ENCODE results near the gene CYTIP. TPM values are rescaled to one million over a fixed set of nuclear protein-coding genes. Genes with fewer than 3 reads are reported as not detected.

CYTIP gene
- total RNA-seq, 1 donor from 2014 or later = not detected

- DNase-seq (ENCODE audit: low read depth in 2 of 2) = no peak
Measured at GRCh38 chr2:157463002-157463401, 19.1 kb upstream of the CYTIP start.

GRCh38 chr2:157460897-157461296 lies 17.0 kb upstream of the CYTIP start:
- no peak for DNase-seq (ENCODE audit: low read depth in 2 of 2)

GRCh38 chr2:157460384-157460837 lies 16.5 kb upstream of the CYTIP start:
- no peak for DNase-seq (ENCODE audit: low read depth in 2 of 2)

GRCh38 chr2:157459486-157459885 lies 15.6 kb upstream of the CYTIP start:
- DNase-seq (ENCODE audit: low read depth in 2 of 2) = no peak

GRCh38 chr2:157447741-157448140 lies 3.9 kb upstream of the CYTIP start:
- no peak for DNase-seq (ENCODE audit: low read depth in 2 of 2)

- DNase-seq (ENCODE audit: low read depth in 2 of 2) = no peak
Measured at GRCh38 chr2:157447031-157447430, 3.1 kb upstream of the CYTIP start.

- no peak for DNase-seq (ENCODE audit: low read depth in 2 of 2)
Measured at GRCh38 chr2:157444641-157445040, 752 bp upstream of the CYTIP start.

- no peak for DNase-seq (ENCODE audit: low read depth in 2 of 2)
Measured at GRCh38 chr2:157443090-157443489, 799 bp downstream of the CYTIP start.

- no peak for DNase-seq (ENCODE audit: low read depth in 2 of 2)
Measured at GRCh38 chr2:157442636-157443035, 1.3 kb downstream of the CYTIP start.

GRCh38 chr2:157442191-157442590 lies 1.7 kb downstream of the CYTIP start:
- DNase-seq (ENCODE audit: low read depth in 2 of 2) = no peak

- no peak for DNase-seq (ENCODE audit: low read depth in 2 of 2)
Measured at GRCh38 chr2:157441072-157441454, 2.8 kb downstream of the CYTIP start.

- no peak for DNase-seq (ENCODE audit: low read depth in 2 of 2)
Measured at GRCh38 chr2:157440404-157441071, 3.4 kb downstream of the CYTIP start.

- DNase-seq (ENCODE audit: low read depth in 2 of 2) = no peak
Measured at GRCh38 chr2:157439824-157440186, 4.1 kb downstream of the CYTIP start.

- no peak for DNase-seq (ENCODE audit: low read depth in 2 of 2)
Measured at GRCh38 chr2:157438863-157439823, 4.7 kb downstream of the CYTIP start.

GRCh38 chr2:157433394-157433793 lies 10.5 kb downstream of the CYTIP start:
- DNase-seq (ENCODE audit: low read depth in 2 of 2) = no peak

GRCh38 chr2:157432475-157433106 lies 11.3 kb downstream of the CYTIP start:
- no peak for DNase-seq (ENCODE audit: low read depth in 2 of 2)

- no peak for DNase-seq (ENCODE audit: low read depth in 2 of 2)
Measured at GRCh38 chr2:157431176-157431575, 12.7 kb downstream of the CYTIP start.

GRCh38 chr2:157428500-157429175 lies 15.3 kb downstream of the CYTIP start:
- DNase-seq (ENCODE audit: low read depth in 2 of 2) = no peak

GRCh38 chr2:157427922-157428303 lies 16.0 kb downstream of the CYTIP start:
- DNase-seq (ENCODE audit: low read depth in 2 of 2) = no peak

GRCh38 chr2:157427003-157427921 lies 16.6 kb downstream of the CYTIP start:
- no peak for DNase-seq (ENCODE audit: low read depth in 2 of 2)

Measured in dermis microvascular lymphatic vessel endothelial cell (primary cell).